ENCODE measurements around the gene MYL4.
"Not testable (repeated sequence)": the region's sequence is repeated elsewhere in the genome, so short reads cannot be mapped to it uniquely, and the experiment has no call there.

Gene MYL4

DNA sequence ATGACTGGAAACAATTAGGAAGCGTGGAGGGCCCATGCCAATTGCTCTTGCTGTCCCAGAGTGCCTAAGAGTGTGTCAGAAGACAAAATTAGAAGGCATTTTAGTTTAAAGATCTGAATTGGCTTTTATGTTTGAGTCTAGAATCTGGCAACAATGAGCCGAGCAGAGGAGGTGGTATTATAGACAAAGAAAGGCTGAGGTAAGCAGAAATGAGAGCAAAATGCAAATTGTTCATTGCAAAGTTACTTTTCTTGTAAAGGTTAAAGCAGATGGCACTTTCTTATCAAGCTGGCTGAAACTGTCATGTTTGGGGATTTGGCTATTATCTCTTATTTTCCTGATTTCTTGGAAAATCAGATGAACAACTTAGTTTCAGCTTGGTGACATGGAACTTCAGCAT is 3.3 kb downstream of the MYL4 start:
- no peaks in the 10 kb centered on the region for H3K9me3 ChIP-seq
- no peak overlapping the region for H3K27ac ChIP-seq
- TF ChIP-seq CTCF (IDR thresholded peaks at IDR 0.05), result no peak
- no peak overlapping the region for H3K4me3 ChIP-seq
- intact Hi-C loops (cut with DNase I; ENCODE audit: low total_unique reads), result no loop called here
- no peak for DNase-seq
- H3K4me1 ChIP-seq, result peaks cover 0 to 9% (median 7%) of the 10 kb centered on the region in 4 donors
- no peaks in the 10 kb centered on the region for H3K27me3 ChIP-seq
- no peaks in the 10 kb centered on the region for H3K36me3 ChIP-seq

DNA sequence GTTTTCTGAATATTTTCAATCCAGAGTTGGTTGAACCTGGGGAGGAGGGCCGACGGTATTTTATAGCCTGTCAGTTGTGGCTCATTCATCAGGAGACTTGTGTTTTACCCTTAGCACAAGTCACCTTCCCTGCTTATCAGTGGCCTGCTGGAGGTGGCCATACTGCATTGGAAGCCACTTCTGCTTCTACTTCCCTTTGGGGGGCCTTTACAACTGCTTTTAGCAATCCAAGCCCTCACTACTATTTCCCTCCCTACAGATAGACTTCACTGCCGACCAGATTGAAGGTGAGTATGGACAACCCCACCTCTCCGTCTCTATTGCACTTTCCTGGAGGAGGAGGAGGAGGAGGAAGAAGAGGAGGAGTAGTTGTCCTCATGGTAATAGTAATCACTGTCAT is 4.4 kb downstream of the MYL4 start:
- intact Hi-C loops (cut with DNase I; ENCODE audit: low total_unique reads), result no loop called here
- no peak overlapping the region for H3K4me3 ChIP-seq

DNA sequence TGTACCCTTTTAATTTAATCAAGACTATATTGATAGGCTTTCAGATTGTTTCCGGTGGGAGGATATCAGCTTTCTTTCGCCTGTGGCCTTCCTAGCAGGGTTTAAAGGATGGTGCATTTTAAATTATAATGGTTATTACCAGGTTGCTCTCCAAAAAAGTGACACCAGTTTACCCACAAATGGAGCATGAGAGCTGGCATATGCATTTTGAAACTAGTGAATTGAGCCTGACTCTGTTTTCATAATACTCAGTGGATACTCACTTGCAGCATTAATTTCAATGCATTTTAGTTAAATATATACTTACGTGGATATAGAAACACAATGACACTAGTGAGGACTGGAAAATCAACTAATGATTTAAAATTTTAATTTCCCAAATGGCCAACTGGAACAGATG is 5.8 kb downstream of the MYL4 start:
- no peak overlapping the region for H3K4me3 ChIP-seq
- intact Hi-C loops (cut with DNase I; ENCODE audit: low total_unique reads), result no loop called here
- H3K27me3 ChIP-seq, result no peaks in the 10 kb centered on the region
- no peak for TF ChIP-seq CTCF (IDR thresholded peaks at IDR 0.05)
- H3K4me1 ChIP-seq, result peaks cover 0 to 7% (median 5%) of the 10 kb centered on the region in 4 donors
- H3K36me3 ChIP-seq, result no peaks in the 10 kb centered on the region
- no peak for DNase-seq
- no peaks in the 10 kb centered on the region for H3K9me3 ChIP-seq
- no peak overlapping the region for H3K27ac ChIP-seq

More for the DNA sequence above, 4.4 kb downstream of the MYL4 start:
- no peaks in the 10 kb centered on the region for H3K9me3 ChIP-seq
- H3K27ac ChIP-seq, result no peak overlapping the region
- DNase-seq, result no peak
- peaks cover 0 to 9% (median 7%) of the 10 kb centered on the region in 4 donors for H3K4me1 ChIP-seq
- H3K27me3 ChIP-seq, result no peaks in the 10 kb centered on the region
- H3K36me3 ChIP-seq, result no peaks in the 10 kb centered on the region
- no peak for TF ChIP-seq CTCF (IDR thresholded peaks at IDR 0.05)

DNA sequence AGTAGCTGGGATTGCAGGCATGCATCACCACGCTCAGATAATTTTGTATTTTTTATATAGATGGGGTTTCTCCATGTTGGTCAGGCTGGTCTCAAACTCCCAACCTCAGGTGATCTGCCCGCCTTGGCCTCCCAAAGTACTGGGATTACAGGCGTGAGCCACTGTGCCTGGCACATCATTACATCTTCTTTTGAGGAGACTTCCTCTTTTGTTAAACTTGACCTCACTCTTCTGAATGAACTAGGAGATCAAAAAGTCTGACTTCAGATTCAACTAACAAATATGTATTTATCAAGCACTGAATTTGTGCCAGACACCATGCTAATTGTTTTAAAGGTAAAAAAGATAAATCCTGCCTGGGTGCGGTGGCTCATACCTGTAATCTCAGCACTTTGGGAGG is 7.7 kb downstream of the MYL4 start:
- H3K4me3 ChIP-seq; intact Hi-C loops (cut with DNase I; ENCODE audit: low total_unique reads); DNase-seq; H3K27me3 ChIP-seq; H3K4me1 ChIP-seq; H3K9me3 ChIP-seq; H3K36me3 ChIP-seq; H3K27ac ChIP-seq: not testable (repeated sequence)

DNA sequence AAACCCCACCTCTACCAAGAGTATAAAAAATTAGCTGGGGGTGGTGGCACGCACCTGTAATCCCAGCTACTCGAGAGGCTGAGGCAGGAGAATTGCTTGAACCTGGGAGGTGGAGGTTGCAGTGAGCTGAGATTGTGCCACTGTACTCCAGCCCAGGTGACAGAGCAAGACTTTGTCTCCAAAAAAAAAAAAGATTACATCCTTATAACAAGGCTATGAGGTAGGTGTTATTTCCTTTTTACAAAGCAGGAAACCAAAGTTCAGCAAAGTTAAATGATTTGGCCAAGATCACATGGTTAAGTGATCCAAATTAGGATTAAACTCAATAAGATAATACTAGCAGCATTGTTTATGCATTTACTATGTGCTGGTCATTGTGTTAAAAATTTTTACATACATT is 8.1 kb downstream of the MYL4 start:
- H3K4me3 ChIP-seq; intact Hi-C loops (cut with DNase I; ENCODE audit: low total_unique reads); H3K27ac ChIP-seq; H3K4me1 ChIP-seq; H3K9me3 ChIP-seq; H3K36me3 ChIP-seq; DNase-seq; H3K27me3 ChIP-seq: not testable (repeated sequence)

GRCh38 chr17:47218896-47219430 is 9.8 kb downstream of the MYL4 start:
- Histone ChIP-seq H3K27me3 (no peaks in the 10 kb centered on the region), H3K36me3 (no peaks in the 10 kb centered on the region), H3K27ac (no peak overlapping the region), H3K4me3 (no peak overlapping the region), H3K9me3 (no peaks in the 10 kb centered on the region), H3K4me1 (peaks cover 2 to 14% (median 8%) of the 10 kb centered on the region in 4 donors)
- intact Hi-C loops (cut with DNase I; ENCODE audit: low total_unique reads), result no loop called here
- DNase-seq, result no peak
- no peak for TF ChIP-seq CTCF (IDR thresholded peaks at IDR 0.05)

Data from tibial artery (tissue), 4 donors.